Activated T-helper 9 cell treated with anti-CD3 and anti-CD28 coated beads, Interleukin-2, amount 50 U/mL, for 16 hours (primary cell): ENCODE results near the gene CROCC2.

ENCODE experiments used
- DNase-seq: peaks from one replicate; pipeline ENCODE4 v3.0.0-alpha.2; 2020; ENCODE audit warnings: low read depth

CROCC2 gene

GRCh38 chr2:240956171-240956934 lies 50.2 kb downstream of the CROCC2 start:
- no peak for DNase-seq

DNA sequence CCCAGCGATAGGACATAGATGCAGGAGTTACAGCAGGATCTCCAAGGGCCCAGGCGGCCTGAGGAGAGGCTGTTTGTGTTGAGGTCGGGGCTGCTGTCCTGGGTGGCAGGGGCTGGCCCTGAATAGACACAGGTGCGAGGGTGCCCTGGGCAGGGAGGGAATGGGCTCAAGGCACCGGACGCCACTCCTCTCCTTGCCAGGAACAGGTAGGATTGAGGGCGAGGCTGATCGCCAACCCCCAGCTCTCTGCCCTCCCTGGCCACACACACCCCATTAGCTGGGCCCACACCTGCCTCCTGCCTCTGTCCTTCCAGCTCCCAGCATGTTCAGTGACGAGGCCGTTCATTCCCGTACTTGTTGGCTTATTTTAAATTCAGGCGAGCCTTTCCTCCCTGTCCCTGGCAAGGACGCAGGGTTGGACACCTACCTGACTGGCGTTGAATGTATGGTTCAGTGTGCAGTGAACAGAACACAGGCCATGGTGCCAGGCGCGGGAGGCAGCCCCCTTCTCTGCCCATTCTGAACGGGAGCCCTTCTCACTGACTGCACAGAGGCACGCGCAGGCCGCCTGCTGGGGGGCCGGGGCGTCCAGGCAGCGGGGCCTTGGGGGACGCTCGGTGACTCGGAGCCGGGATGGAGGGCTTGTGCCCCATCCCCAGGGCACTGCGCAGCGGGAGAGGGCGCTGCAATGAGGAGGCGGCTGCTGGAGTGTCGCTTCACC lies 51.0 kb downstream of the CROCC2 start:
- DNase-seq = no peak

- DNase-seq = no peak
Observed at GRCh38 chr2:240957656-240958365, 51.7 kb downstream of the CROCC2 start.

DNA sequence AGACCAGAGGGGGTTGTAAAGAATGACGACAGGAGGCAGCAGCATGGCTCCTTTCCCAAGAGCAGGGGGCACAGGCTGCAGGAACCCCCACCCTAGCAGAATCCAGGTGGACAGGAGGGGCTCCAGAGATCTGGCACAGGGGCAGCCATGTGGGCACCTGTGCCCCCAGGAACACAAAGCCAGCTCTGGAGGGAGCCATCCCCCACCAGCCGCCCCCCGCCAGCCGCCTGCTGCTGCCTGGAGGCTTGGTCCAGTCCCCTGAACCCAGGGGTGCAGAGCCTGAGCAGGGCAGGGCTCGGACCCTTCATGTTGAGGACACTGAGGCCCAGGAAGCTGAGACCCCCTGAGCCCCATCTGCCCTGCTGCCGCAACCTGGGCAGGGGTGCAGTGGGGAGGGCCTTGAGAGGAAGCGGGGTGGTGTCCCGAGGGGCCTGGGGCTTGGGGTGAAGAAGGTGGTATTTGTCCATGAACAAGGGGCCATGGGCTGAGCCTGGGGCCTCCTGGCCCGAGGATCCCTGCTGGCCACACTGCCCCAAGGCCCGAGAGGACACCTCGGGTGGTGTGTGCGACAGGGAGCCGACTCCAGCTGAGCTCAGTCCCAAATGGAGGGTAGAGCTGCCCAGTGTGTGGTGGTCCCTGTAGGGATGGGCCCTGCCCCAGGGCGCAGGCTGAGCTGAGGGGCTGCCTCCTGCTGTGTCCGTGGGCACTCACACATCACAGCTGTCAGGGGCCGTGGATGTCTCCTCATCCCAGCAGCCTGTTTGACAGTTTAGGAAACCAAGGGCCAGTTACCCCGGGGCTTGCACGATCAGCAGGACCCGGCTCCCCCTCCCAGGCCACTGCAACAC lies 52.5 kb downstream of the CROCC2 start:
- DNase-seq = no peak

- no peak for DNase-seq
Observed at GRCh38 chr2:240959214-240959940, 53.2 kb downstream of the CROCC2 start.

- DNase-seq = no peak
Observed at GRCh38 chr2:240959941-240960308, 53.8 kb downstream of the CROCC2 start.

DNA sequence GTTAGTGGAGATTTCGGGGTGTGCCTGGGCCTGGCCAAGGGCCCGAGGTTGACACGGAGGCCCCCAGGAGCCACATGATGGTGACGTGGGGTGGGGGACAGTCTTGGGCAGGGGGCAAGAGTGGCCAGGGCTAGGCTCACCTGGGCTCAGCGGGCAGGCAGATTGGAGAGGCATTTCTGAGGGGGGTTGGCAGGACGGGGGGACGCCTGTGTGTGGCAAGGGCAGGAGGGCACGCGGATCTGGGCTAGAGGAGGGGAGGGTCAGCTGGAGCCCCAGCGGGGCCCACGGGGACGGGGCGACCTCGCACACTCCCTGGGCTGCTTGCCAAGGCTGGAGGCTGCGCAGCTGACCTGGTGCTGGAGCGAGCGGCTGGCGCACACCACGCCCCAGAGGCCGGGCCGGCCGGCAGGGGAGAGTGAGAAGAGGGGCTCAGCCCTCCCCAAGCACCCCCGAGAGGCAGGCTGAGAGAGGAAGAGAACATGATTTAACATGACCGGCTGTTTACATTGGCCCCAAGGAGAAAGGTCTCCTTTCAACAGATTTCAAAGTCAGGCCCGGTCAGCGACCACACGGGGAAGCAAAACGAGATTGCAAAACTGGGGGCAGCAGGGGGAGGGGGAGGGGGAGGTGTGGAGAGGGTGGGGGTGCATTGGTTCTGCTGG lies 54.3 kb downstream of the CROCC2 start:
- no peak for DNase-seq

DNA sequence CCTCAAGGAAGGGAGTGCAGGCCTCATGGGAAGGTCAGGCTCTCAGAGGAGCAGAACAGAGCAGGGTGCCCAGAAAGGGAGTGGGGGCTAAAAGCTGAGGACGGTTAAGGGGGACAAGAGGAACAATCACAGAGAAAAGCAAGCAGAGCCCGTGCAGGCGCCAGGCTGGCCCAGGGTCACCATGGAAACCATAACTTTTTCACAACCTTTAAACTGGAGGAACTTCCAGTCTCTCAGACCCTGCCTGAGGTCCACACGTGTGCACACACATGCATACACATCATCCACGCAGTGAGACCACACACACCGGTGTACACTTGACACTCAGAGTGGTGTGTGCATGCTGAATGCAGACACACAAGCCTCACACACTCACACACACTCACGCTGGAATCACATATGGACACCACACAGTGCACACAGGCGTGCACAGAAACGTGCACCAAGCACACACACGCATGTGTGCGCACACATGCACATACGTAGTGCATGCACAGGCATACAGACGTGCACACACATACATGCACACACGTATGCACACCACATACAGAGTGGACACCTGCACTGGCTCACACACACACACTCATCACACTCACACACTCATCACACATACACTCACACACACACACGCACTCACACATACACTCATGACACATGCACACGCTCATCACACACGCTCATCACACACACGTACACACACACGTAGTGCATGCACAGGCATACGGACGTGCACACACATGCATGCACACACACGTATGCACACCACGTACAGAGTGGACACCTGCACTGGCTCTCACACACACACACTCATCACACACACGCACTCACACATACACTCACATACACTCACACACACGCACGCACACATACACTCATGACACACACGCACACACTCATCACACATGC lies 55.1 kb downstream of the CROCC2 start:
- no peak for DNase-seq

DNA sequence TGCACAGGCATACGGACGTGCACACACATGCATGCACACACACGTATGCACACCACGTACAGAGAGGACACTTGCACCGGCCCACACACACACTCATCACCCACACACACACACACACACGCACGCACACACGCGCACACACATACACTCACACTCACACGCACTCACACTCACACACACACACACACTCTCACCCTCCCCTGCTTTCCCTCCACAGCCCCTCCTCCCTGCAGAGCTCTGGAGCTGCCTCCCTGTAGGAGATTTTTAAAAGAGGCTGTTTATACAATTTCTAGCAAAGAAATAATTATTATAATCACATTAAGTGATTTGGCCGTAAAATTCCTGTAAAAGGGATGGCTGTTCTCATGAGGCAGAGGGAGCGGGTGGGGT lies 55.8 kb downstream of the CROCC2 start:
- no peak for DNase-seq

GRCh38 chr2:240962300-240963064 lies 56.3 kb downstream of the CROCC2 start:
- DNase-seq = no peak

GRCh38 chr2:240963065-240963867 lies 57.1 kb downstream of the CROCC2 start:
- DNase-seq = no peak

DNA sequence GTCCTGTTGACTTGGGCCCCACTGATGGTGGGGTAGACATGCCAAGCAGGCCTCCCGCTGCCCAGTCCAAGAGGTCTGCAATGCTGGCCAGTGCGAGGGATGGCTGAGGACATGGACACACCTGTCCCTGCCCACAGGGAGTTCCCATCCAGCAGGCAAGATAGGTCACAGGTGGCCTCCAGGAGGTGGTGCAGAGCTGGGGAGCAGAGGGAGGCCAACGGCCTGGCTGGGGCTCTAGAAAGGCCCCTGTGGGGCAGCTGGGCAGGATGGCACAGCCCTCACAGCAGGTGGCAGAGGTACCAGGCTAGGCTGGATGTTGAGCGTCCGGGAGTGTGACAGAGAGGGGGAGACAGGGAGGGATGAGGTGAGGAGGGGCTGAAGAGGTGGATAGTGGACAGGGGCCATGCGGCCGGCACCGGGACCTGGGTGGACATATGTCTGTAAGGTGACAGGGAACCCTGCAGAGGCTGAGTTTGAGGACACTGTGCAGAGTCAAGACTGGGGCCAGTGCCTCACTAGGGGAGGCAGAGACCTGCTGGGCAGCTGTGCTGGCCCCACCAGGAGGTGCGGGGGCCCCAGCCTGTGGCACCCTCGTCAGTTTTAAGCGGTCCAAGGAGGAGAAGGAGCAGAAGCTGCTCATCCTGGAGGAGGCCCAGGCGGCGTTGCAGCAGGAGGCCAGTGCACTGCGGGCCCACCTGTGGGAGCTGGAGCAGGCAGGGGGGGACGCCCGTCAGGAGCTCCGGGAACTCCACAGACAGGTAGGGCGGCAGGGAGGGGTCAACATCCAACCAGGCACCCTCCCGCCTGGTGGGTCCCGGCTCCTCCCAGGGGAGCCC lies 58.0 kb downstream of the CROCC2 start:
- DNase-seq = no peak

GRCh38 chr2:240964704-240965295 lies 58.7 kb downstream of the CROCC2 start:
- DNase-seq = no peak

- no peak for DNase-seq
Observed at GRCh38 chr2:240965296-240965904, 59.3 kb downstream of the CROCC2 start.

GRCh38 chr2:240965905-240966456 lies 59.8 kb downstream of the CROCC2 start:
- DNase-seq = no peak

- no peak for DNase-seq
Observed at GRCh38 chr2:240966457-240966905, 60.3 kb downstream of the CROCC2 start.
